D721Med (cell line): ENCODE data around the gene OR4D6.

Experiments used
- DNase-seq: peaks from one replicate; pipeline ENCODE4 v3.0.0; 2011; ENCODE audit warnings: low spot score; ENCODE audit not compliant: insufficient read length
- FAIRE-seq: peaks from 2 replicates; lab custom pipeline; 2011; peaks lifted over from hg19 to GRCh38; lab: Jason Lieb, UNC
- CTCF ChIP-seq: IDR thresholded peaks from 2 replicates; pipeline ENCODE4 v1.5.1; 2012; ENCODE audit warnings: mild to moderate bottlenecking, control low read depth; ENCODE audit not compliant: insufficient read depth; ENCODE audit errors: missing control alignments

OR4D6 gene

GRCh38 chr11:59448484-59448883, 8.3 kb upstream of the OR4D6 start:
- FAIRE-seq: no peak
- no peak for DNase-seq
- no peak for TF ChIP-seq CTCF

GRCh38 chr11:59459916-59460315, 3.2 kb downstream of the OR4D6 start:
- DNase-seq (no peak), FAIRE-seq (no peak)
- TF ChIP-seq CTCF: no peak

GRCh38 chr11:59463190-59463641, 6.5 kb downstream of the OR4D6 start:
- FAIRE-seq (no peak), DNase-seq (no peak)
- TF ChIP-seq CTCF: no peak

GRCh38 chr11:59473015-59473414, 16.3 kb downstream of the OR4D6 start, which contains the start of gene OR4D10:
TSS of gene OR4D10 (plus strand) at chr11:59473315. CDS start at chr11:59477430, 4,115 bp downstream.
- no peak for FAIRE-seq
- no peak for TF ChIP-seq CTCF

GRCh38 chr11:59475176-59475575, 18.4 kb downstream of the OR4D6 start:
- no peak for FAIRE-seq
- no peak for DNase-seq
- no peak for TF ChIP-seq CTCF

More at GRCh38 chr11:59473015-59473414, 16.3 kb downstream of the OR4D6 start, which contains the start of gene OR4D10:
- no peak for DNase-seq

- no peak for FAIRE-seq
- no peak for DNase-seq
- no peak for TF ChIP-seq CTCF
Observed at GRCh38 chr11:59479906-59480305, 23.1 kb downstream of the OR4D6 start.

GRCh38 chr11:59480359-59480758, 23.6 kb downstream of the OR4D6 start:
- DNase-seq: no peak
- no peak for TF ChIP-seq CTCF
- FAIRE-seq: no peak
